Hepatocyte (in vitro differentiated cells): Measurements from ENCODE around the gene REELD1. TPM values are rescaled to one million over a fixed set of nuclear protein-coding genes. Genes with fewer than 3 reads are reported as not detected.

Experiments
- DNase-seq: peaks from one replicate; pipeline ENCODE4 v3.0.0-alpha.2; 2016; ENCODE audit warnings: low spot score
- H2AFZ ChIP-seq: fragments of 200-600 bp; sonication (generic); 2 replicates; pipeline ENCODE4 v1.6.0; 2016; ENCODE audit warnings: antibody characterized with exemption, mild to moderate bottlenecking
- H3K27ac ChIP-seq: fragments of 200-600 bp; sonication (generic); 2 replicates; pipeline ENCODE4 v1.5.1; 2016; ENCODE audit warnings: mild to moderate bottlenecking
- H3K27me3 ChIP-seq: fragments of 200-600 bp; sonication (generic); 2 replicates; pipeline ENCODE4 v1.6.1; 2016
- H3K36me3 ChIP-seq: fragments of 200-600 bp; sonication (generic); replicated peaks from 2 replicates; pipeline ENCODE4 v1.5.1; 2016; ENCODE audit warnings: low read depth; ENCODE audit not compliant: insufficient read depth
- H3K4me1 ChIP-seq: fragments of 200-600 bp; sonication (generic); 2 replicates; pipeline ENCODE4 v1.5.1; 2016; ENCODE audit warnings: mild to moderate bottlenecking, moderate library complexity; ENCODE audit not compliant: insufficient read depth
- H3K4me2 ChIP-seq: fragments of 200-600 bp; sonication (generic); 2 replicates; pipeline ENCODE4 v1.6.0; 2016
- H3K4me3 ChIP-seq: fragments of 200-600 bp; sonication (generic); 2 replicates; pipeline ENCODE4 v1.5.1; 2016; ENCODE audit warnings: mild to moderate bottlenecking
- H3K79me2 ChIP-seq: fragments of 200-600 bp; sonication (generic); 2 replicates; pipeline ENCODE4 v1.6.0; 2017; ENCODE audit warnings: mild to moderate bottlenecking
- H3K9me2 ChIP-seq: fragments of 200-600 bp; sonication (generic); replicated peaks from 2 replicates; pipeline ENCODE4 v1.6.0; 2017; ENCODE audit warnings: mild to moderate bottlenecking; ENCODE audit not compliant: insufficient read depth
- H3K9me3 ChIP-seq: fragments of 200-600 bp; sonication (generic); 2 replicates; pipeline ENCODE4 v1.5.1; 2016; ENCODE audit warnings: low read depth, mild to moderate bottlenecking
- H4K20me1 ChIP-seq: fragments of 200-600 bp; sonication (generic); 2 replicates; pipeline ENCODE4 v1.6.0; 2016; ENCODE audit warnings: mild to moderate bottlenecking; ENCODE audit not compliant: insufficient read depth, poor library complexity, severe bottlenecking
- EZH2 ChIP-seq: fragments of 200-600 bp; sonication (generic); IDR thresholded peaks from 2 replicates; pipeline ENCODE4 v1.6.1; 2016; ENCODE audit warnings: antibody characterized with exemption, mild to moderate bottlenecking, borderline replicate concordance
- EZH2phosphoT487 ChIP-seq: fragments of 200-600 bp; sonication (generic); IDR thresholded peaks from one replicate; pipeline ENCODE4 v1.6.1; 2018; ENCODE audit warnings: antibody characterized with exemption, mild to moderate bottlenecking, low read depth, moderate library complexity; ENCODE audit not compliant: unreplicated experiment, severe bottlenecking
- WGBS: methylation state at CpG from one replicate; pipeline ENCODE4 v1.1.6; 2016; ENCODE audit warnings: low lambda C conversion rate; ENCODE audit errors: missing lambda C conversion rate; 5-methylcytosine and 5-hydroxymethylcytosine counted together
- polyA plus RNA-seq: library from polyadenylated mRNA; unstranded; fragments of >200 nt; fragmentation: Nextera tagmentation; extraction: Ambion mirVana; gene quantifications from 2 replicates; pipeline ENCODE4 v1.2.1, GENCODE V29; 2016
- total RNA-seq: library from RNA; depleted of rRNA; stranded (reverse); fragments of >200 nt; gene quantifications from 2 replicates; pipeline ENCODE4 v1.2.3, GENCODE V29; 2014
- TF ChIP-seq, protein P1 (sequence below): fragments of 200-600 bp; sonication (generic); IDR thresholded peaks from 2 replicates; pipeline ENCODE4 v1.5.1; 2016; ENCODE audit warnings: antibody characterized with exemption, mild to moderate bottlenecking; ENCODE audit not compliant: poor library complexity

Gene REELD1
- total RNA-seq, result not detected in 2 replicates
- 0.44 TPM in 1 of 2 replicates, not detected in the other for polyA plus RNA-seq

DNA sequence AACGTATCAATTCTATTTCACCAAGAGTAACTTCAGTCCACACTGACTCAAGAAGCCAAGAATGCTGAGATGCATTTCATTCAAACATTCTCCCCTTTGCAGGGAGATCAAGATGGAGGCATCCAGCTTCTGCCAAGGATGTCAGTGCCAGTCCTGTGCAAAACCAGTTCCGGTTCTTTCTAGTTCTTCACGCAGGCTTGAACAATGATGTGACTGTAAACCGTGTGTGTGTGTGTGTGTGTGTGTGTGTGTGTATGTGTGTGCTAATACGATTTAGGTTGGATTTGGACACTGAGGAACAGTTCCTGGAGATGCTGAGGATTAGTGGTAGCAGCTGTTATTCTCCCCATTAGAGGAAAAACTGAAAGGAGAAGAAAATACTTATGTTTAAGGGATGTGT lies at the start of gene REELD1:
REELD1 (plus strand) TSS at position 301 of the 400 bp plus-strand sequence. CDS start 2,415 bp downstream, outside the sequence.
- no peaks in the 10 kb centered on the region for H4K20me1 ChIP-seq
- no peak within 1 kb of the TSS for H3K27ac ChIP-seq
- 92% methylated on average over 5 of the region's 5 CpGs for WGBS
- no peak for DNase-seq
- H3K9me2 ChIP-seq, result no peaks in the 10 kb centered on the region
- TF ChIP-seq EZH2 (no peak), EZH2phosphoT487 (no peak)
- TF ChIP-seq, protein P1, sequence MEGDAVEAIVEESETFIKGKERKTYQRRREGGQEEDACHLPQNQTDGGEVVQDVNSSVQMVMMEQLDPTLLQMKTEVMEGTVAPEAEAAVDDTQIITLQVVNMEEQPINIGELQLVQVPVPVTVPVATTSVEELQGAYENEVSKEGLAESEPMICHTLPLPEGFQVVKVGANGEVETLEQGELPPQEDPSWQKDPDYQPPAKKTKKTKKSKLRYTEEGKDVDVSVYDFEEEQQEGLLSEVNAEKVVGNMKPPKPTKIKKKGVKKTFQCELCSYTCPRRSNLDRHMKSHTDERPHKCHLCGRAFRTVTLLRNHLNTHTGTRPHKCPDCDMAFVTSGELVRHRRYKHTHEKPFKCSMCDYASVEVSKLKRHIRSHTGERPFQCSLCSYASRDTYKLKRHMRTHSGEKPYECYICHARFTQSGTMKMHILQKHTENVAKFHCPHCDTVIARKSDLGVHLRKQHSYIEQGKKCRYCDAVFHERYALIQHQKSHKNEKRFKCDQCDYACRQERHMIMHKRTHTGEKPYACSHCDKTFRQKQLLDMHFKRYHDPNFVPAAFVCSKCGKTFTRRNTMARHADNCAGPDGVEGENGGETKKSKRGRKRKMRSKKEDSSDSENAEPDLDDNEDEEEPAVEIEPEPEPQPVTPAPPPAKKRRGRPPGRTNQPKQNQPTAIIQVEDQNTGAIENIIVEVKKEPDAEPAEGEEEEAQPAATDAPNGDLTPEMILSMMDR, result no peak
- no peaks in the 10 kb centered on the region for H3K9me3 ChIP-seq
- no peak within 1 kb of the TSS for H3K4me3 ChIP-seq
- no peak within 1 kb of the TSS for H3K4me2 ChIP-seq
- H3K4me1 ChIP-seq, result no peaks in the 10 kb centered on the region
- no peaks in the 10 kb centered on the region for H3K36me3 ChIP-seq
- H3K79me2 ChIP-seq, result no peaks in the 10 kb centered on the region
- no peak within 1 kb of the TSS for H2AFZ ChIP-seq
- no peaks in the 10 kb centered on the region for H3K27me3 ChIP-seq

DNA sequence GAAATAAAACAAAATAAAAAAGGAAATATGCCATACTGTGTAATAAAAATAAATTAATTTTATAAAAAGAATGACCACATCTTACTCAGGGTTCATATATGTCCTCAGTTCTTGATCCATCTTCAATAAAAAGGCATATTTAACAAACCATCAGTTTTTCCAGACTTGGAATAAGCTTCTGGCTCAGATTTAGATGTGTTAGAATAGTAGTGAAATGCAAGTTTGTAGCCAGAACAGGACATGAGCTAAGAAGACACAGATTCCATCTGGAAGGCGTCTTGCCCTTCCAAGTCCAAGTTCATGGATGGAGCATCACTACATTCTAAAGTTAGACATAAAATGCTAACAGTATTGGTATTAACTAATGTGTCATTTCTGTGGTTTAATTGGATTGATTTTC lies 49.1 kb upstream of the REELD1 start:
- Histone ChIP-seq H3K4me2 (no peak overlapping the region), H2AFZ (no peak overlapping the region), H3K4me3 (no peak overlapping the region), H3K36me3 (no peaks in the 10 kb centered on the region), H4K20me1 (no peaks in the 10 kb centered on the region), H3K9me2 (no peaks in the 10 kb centered on the region), H3K4me1 (no peaks in the 10 kb centered on the region), H3K27me3 (no peaks in the 10 kb centered on the region), H3K9me3 (no peaks in the 10 kb centered on the region), H3K79me2 (no peaks in the 10 kb centered on the region), H3K27ac (no peak overlapping the region)
- TF ChIP-seq EZH2phosphoT487 (no peak), EZH2 (no peak)
- TF ChIP-seq, protein P1, result no peak
- DNase-seq, result no peak
- 94% methylated on average over 1 of the region's 1 CpG for WGBS

DNA sequence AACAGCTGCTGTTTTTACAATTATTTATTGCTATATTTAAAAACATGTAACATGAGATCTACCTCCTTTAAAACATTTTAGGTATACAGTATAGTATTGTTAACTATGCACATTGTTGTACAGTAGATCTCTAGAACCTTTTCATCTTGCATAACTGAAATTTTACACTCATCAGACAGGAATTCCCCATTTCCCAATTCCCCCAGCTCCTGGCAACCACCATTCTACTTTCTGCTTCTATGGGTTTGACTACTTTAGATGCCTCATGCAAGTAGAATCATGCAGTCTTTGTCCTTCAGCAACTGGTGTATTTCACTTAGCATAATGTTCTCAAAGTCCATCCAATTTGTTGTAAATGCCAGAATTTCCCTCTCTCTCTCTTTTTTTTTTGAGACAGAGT lies 48.5 kb upstream of the REELD1 start:
- Histone ChIP-seq H3K4me1 (no peaks in the 10 kb centered on the region), H3K4me2 (no peak overlapping the region), H2AFZ (no peak overlapping the region), H3K4me3 (no peak overlapping the region), H3K27ac (no peak overlapping the region), H3K9me2 (no peaks in the 10 kb centered on the region), H3K36me3 (no peaks in the 10 kb centered on the region), H3K9me3 (no peaks in the 10 kb centered on the region), H3K27me3 (no peaks in the 10 kb centered on the region), H4K20me1 (no peaks in the 10 kb centered on the region), H3K79me2 (no peaks in the 10 kb centered on the region)
- no peak for DNase-seq
- TF ChIP-seq, protein P1, result no peak
- TF ChIP-seq EZH2 (no peak), EZH2phosphoT487 (no peak)

DNA sequence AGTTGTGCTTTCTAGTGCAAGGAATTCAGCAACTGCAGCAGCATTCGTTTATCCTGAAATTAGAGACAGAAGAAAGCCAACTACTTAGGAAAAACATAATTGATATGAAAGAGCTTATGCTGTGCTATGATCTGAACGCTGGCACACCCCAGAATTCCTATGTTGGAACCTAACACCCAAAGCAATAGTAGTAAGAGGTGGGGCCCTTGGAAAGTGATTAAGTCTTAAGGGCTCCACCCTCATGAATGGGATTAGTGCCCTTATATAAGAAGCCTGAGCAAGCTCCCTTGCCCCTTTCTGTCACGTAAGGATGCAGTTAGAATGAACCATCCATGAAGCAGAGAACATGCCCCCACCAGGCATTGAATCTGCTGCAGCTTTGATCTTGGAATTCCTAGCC lies 44.2 kb upstream of the REELD1 start:
- no peak overlapping the region for H3K4me2 ChIP-seq
- H3K4me1 ChIP-seq, result no peaks in the 10 kb centered on the region
- H3K9me2 ChIP-seq, result no peaks in the 10 kb centered on the region
- no peak overlapping the region for H3K27ac ChIP-seq
- WGBS, result 69% methylated on average over 3 of the region's 3 CpGs
- DNase-seq, result no peak
- TF ChIP-seq EZH2phosphoT487, result no peak
- no peak for TF ChIP-seq EZH2
- TF ChIP-seq, protein P1, result no peak
- no peaks in the 10 kb centered on the region for H3K36me3 ChIP-seq
- no peaks in the 10 kb centered on the region for H3K27me3 ChIP-seq
- H3K79me2 ChIP-seq, result no peaks in the 10 kb centered on the region
- H2AFZ ChIP-seq, result no peak overlapping the region
- H3K9me3 ChIP-seq, result no peaks in the 10 kb centered on the region
- no peak overlapping the region for H3K4me3 ChIP-seq
- H4K20me1 ChIP-seq, result no peaks in the 10 kb centered on the region
